Activated T-cell treated with anti-CD3 and anti-CD28 coated beads for 48 hours (primary cell): ENCODE results near the gene GEMIN2.
A peak's percentile ranks its signal among the peaks of the same experiment; 100 is the strongest.
"Not testable (repeated sequence)": the region's sequence is repeated elsewhere in the genome, so short reads cannot be mapped to it uniquely, and the experiment has no call there.

Experiments used
- DNase-seq: peaks from one replicate; pipeline ENCODE4 v3.0.0-alpha.2; 2020; ENCODE audit warnings: low read depth

GEMIN2 gene

GRCh38 chr14:39109893-39110715 lies 4.0 kb upstream of the GEMIN2 start:
- no peak for DNase-seq

- DNase-seq = no peak
These were observed 444 bp upstream of the GEMIN2 start for GRCh38 chr14:39113685-39114072.

- no peak for DNase-seq
These were observed 8.4 kb downstream of the GEMIN2 start for GRCh38 chr14:39122330-39123138.

DNA sequence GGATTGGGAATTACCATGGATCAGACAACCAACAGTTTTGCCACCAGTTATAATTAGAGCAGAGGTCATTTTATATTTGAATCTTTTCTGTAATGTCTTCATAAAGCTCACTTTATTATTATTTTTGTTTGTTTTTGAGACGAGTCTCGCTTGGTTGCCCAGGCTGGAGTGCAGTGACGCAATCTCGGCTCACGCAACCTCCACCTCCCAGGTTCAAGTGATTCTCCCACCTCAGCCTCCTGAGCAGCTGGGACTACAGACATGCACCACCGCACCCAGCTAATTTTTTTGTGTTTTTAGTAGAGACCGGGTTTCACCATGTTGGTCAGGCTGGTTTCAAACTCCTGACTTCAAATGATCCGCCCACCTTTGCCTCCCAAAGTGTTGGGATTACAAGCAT lies 23.7 kb downstream of the GEMIN2 start:
- not testable (repeated sequence) for DNase-seq

DNA sequence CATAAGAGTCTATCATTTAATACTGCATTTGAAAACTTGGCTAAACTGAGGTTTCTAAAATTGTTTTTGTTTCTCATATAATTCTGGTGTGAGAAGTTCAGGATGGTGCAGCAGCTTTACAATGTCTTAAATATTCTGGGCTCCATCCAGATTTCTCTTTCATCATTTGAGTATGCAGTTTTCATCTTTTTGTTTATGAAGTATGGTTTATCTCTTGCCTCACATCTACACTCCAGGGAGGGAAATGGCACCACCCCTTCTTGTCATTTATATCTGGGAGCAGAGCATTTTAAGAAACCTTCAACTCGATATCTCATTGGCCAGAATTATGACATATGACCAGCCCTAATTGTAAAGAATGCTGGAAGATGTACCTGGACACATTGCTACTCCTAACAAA lies 24.3 kb downstream of the GEMIN2 start:
- DNase-seq = no peak

- DNase-seq = no peak
These were observed 26.0 kb downstream of the GEMIN2 start for GRCh38 chr14:39140170-39140569.

- DNase-seq = not testable (repeated sequence)
These were observed 27.5 kb downstream of the GEMIN2 start for GRCh38 chr14:39141623-39142022.

- not testable (repeated sequence) for DNase-seq
These were observed 29.1 kb downstream of the GEMIN2 start for GRCh38 chr14:39143226-39143625.

DNA sequence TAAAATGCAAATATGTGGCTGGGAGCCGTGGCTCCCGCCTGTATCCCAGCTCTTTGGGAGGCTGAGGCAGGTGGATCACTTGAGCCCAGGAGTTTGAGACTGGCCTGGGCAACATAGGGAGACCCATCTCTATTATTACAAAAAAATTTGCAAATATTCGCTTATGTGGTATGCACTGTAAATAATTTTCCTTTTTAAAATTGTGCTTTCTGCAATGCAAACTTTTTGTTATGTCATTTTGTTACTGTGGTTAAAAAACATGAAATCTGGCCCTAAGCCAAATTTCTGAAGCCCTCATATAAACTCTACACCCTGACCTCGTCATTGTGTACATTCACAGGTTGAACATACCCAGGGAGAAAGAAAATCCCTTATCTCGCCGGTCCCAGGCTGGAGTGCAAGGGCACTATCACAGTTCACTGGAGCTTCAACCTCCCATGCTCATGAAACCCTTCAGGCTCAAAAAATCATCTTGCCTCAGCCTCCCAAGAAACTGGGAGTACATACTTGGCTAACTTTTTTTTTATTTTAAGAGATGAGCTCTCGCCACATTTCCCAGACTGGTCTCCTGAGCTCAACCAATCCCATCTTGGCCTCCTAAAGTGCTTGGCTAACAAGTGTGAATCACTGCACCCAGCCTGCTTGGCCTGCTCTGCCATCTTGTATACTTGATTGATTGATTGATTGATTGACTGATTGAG lies 31.3 kb downstream of the GEMIN2 start:
- DNase-seq = no peak

DNA sequence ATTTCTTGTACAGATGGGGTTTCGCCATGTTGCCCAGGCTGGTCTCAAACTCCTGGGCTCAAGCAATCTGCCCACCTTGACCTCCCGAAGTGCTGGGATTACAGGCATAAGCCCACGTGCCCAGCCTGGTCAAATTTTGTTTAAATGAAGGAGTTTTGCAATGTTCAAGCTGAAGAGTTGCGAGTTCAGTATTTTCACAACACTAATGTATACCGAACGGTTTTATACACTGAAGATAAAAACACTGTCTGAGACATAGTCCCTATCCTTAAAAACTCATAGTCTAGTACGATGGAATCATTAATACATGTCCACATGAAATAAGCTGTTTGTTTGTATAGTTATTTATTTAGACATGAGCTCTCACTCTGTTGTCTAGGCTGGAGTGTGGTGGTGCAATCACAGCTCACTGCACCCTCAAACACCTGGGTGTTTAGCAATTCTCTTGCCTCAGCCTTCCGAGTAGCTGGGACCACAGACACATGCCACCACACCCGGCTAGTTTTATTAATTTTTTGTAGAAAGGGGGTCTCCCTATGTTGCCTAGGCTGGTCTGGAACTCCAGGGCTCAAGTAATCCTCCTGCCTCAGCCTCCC lies 40.6 kb downstream of the GEMIN2 start:
- no peak for DNase-seq

DNA sequence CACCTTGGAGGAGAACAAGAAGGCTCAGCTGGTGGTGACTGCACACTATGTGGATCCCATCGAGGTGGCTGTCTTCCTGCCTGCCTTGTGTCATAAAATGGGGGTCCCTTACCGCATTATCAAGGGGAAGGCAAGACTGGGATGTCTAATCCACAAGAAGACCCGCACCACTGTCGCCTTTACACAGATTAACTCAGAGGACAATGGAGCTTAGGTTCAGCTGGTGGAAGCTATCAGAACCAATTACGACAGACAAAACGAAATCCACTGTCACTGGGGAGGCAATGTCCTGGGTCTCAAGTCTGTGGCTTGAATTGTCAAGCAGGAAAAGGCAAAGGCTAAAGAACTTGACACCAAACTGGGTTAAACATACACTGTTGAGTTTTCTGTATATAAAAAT lies 43.4 kb downstream of the GEMIN2 start:
- DNase-seq = no peak

DNA sequence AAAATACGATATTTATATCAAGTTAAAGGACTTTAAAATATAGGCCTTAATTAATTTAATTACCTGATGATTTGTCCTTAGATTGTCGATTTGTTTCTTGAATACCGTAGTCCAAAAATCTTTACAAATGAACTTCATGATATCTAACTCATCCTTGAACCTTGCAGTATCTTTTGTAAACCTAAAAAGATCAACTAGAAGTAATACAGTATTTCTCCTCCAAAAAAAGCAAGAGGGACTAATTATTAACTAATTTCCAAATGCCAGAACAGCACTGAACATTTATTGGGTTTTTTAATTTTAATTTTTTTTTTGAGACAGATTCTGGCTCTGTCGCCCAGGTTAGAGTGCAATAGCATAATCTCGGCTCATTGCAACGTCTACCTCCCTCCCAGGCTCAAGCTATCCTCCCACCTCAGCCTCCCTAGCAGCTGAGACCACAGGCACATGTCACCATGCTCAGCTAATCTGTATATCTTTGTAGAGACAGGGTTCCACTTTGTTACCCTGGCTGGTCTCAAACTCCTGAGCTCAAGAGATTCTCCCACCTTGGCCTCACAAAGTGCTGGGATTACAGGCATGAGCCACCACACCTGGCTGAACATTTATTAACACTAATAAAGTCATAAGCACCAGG lies 44.2 kb downstream of the GEMIN2 start:
- no peak for DNase-seq

- DNase-seq = no peak
These were observed 46.4 kb downstream of the GEMIN2 start for GRCh38 chr14:39160494-39160893.

DNA sequence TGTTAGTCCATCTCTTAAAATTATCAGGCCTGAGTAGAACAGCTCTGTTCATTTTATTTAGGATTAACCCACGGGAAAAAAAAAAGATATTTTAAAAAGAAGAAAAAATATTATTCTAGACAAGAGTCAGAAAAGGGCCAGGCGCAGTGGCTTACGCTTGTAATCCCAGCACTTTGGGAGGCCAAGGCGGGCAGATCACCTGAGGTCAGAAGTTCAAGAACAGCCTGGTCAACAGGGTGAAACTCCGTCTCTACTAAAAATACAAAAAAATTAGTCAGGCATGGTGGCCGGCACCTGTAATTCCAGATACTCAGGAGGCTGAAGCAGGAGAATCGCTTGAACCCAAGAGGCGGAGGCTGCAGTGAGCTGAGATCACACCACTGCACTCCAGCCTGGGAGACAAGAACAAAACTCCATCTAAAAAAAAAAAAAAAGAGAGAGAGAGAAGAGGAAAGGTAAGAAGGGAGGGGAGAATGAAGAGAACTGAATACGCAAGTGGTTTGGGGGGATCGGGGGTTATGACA lies 53.7 kb downstream of the GEMIN2 start:
- not testable (repeated sequence) for DNase-seq

DNA sequence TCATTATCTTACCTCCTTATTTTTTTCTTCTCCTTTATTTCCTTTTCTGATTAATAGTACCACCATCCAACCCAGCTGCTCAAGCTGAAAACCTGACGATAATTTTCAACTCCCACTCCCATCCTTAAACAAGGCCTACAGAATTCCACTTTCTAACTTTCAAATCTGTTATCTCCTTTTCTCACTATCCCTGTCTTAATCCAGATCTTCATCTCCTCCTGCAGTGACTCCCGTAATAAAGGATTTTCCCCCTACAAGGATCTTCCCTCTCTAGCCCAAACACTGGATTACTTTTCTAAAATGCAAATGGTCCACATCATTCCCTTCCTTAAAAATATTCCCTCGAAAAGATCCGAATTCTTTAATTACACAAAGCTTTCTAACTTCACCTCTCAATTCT lies 54.5 kb downstream of the GEMIN2 start:
- no peak for DNase-seq

- DNase-seq = no peak
These were observed 55.4 kb downstream of the GEMIN2 start for GRCh38 chr14:39169541-39169900.

- no peak for DNase-seq
These were observed 59.1 kb downstream of the GEMIN2 start for GRCh38 chr14:39173198-39173597.

- DNase-seq = peak; percentile 92
These were observed 60.7 kb downstream of the GEMIN2 start, which contains the start of gene PNN for GRCh38 chr14:39174560-39175444. Gene PNN (plus strand): TSS chr14:39175254. CDS start chr14:39175280, 26 bp downstream.

DNA sequence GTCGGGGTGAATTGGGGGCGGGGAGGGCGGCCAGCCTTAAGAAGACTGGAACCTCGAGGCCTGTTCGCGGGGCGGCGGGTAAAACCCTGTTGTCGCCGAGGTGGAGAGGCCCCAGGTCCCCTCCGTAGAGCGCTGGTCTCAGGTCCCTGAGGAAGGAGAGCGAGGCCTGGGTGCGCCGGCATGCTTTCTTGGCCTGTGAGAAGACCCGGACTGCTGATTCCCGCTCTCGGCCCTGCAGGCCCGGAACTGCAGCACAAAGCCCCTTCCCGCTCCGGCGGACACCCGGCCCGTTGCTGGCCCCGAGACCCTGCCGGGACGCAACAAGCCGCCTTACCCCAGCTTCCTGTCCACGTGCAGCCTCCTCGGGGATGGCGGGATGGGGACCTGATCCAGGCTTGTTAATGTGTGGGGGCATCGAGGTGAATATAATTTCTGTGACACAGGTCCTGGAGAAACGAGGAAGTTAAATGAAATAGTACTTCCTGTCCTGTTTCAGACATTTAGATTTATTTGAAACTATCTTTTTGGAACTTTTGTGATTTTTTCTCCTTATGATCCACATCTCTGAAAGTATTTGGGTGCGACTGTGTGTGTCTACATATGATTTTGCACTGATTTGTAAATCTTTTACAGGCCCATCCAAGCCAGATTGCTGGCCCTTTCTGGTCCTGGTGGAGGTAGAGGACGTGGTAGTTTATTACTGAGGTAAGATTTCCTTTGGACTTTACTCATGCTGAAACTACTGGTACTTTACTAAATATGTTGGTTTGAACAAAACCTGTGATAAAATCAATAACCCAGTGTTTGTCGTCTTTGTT lies 61.5 kb downstream of the GEMIN2 start:
- peak; percentile 38 for DNase-seq
